ENCODE results near the gene ITFG1.

DNA sequence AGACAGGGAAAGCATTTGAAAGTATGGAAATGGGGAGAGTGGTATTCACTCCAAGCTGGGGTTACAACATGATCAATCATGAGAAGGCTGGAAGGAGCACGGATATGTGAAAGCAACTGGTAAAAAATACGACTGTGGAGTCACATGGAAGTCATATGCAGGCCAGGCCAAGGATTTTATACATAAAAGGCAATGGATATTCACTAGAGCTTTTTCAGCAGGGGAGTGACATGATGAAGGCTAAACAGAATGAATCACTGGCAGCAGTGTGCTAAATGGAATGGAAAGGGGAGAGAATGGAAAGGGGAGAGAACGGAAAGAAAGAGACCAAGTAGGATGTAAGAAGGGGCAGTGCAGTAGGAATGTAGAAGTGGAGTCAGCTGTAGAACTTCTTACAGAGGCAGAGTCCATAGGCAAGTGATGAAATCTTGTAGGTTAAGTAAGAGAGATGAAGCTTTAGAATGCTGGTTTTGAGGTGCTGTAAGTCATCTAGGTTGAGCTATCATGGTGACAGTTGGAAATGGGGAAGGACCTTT, 304.1 kb downstream of the ITFG1 start:
- TF ChIP-seq, protein P1, sequence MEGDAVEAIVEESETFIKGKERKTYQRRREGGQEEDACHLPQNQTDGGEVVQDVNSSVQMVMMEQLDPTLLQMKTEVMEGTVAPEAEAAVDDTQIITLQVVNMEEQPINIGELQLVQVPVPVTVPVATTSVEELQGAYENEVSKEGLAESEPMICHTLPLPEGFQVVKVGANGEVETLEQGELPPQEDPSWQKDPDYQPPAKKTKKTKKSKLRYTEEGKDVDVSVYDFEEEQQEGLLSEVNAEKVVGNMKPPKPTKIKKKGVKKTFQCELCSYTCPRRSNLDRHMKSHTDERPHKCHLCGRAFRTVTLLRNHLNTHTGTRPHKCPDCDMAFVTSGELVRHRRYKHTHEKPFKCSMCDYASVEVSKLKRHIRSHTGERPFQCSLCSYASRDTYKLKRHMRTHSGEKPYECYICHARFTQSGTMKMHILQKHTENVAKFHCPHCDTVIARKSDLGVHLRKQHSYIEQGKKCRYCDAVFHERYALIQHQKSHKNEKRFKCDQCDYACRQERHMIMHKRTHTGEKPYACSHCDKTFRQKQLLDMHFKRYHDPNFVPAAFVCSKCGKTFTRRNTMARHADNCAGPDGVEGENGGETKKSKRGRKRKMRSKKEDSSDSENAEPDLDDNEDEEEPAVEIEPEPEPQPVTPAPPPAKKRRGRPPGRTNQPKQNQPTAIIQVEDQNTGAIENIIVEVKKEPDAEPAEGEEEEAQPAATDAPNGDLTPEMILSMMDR (IDR thresholded peaks at IDR 0.05): no peak
- TF ChIP-seq EP300 (IDR thresholded peaks at IDR 0.05) (no peak), POLR2A (IDR thresholded peaks at IDR 0.05) (no peak), POLR2AphosphoS5 (IDR thresholded peaks at IDR 0.05) (no peak)

Data from stomach (tissue), 4 donors.